ENCODE results near the gene NCAM2.

DNA sequence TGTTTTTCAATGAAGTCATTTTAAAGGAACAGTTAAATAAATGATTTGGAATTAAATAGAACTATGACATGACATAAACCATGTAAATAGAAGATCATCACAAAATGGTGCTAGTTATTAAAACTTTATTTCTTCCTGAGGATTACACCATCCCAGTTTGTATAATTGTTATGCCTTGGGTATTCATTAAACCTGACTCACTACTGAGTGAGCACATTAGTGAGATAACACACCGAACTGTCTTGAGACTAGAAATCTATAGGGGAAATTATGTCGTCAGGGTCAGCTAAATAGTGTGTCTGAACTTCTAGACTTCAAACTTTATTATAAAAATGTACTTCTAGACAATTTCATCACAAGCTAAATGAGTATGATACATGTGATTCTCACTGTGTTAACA, 189.4 kb downstream of the NCAM2 start:
- TF ChIP-seq, protein P1, sequence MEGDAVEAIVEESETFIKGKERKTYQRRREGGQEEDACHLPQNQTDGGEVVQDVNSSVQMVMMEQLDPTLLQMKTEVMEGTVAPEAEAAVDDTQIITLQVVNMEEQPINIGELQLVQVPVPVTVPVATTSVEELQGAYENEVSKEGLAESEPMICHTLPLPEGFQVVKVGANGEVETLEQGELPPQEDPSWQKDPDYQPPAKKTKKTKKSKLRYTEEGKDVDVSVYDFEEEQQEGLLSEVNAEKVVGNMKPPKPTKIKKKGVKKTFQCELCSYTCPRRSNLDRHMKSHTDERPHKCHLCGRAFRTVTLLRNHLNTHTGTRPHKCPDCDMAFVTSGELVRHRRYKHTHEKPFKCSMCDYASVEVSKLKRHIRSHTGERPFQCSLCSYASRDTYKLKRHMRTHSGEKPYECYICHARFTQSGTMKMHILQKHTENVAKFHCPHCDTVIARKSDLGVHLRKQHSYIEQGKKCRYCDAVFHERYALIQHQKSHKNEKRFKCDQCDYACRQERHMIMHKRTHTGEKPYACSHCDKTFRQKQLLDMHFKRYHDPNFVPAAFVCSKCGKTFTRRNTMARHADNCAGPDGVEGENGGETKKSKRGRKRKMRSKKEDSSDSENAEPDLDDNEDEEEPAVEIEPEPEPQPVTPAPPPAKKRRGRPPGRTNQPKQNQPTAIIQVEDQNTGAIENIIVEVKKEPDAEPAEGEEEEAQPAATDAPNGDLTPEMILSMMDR (IDR thresholded peaks at IDR 0.05 in 2 of 3, conservative IDR thresholded peaks at IDR 0.05 in 1 of 3; ENCODE audit: borderline replicate concordance in 1 of 3, insufficient read depth in 1 of 3, low read depth in 2 of 3, low read length in 2 of 3) = no peak
- no peak for TF ChIP-seq FOSL1 (IDR thresholded peaks at IDR 0.05; ENCODE audit: low read depth)
- no peak for TF ChIP-seq ELF1 (IDR thresholded peaks at IDR 0.05; ENCODE audit: borderline replicate concordance, low read depth)
- no peak for TF ChIP-seq EZH2 (IDR thresholded peaks at IDR 0.05)
- no peak for TF ChIP-seq RAD21 (IDR thresholded peaks at IDR 0.05; ENCODE audit: low read depth)
- TF ChIP-seq POLR2AphosphoS5 (IDR thresholded peaks at IDR 0.05; ENCODE audit: low read depth, low read length) = no peak
- no peak for TF ChIP-seq POLR2A (IDR thresholded peaks at IDR 0.05; ENCODE audit: borderline replicate concordance, extremely low read depth, insufficient read depth, insufficient read length)
- TF ChIP-seq, protein P2, sequence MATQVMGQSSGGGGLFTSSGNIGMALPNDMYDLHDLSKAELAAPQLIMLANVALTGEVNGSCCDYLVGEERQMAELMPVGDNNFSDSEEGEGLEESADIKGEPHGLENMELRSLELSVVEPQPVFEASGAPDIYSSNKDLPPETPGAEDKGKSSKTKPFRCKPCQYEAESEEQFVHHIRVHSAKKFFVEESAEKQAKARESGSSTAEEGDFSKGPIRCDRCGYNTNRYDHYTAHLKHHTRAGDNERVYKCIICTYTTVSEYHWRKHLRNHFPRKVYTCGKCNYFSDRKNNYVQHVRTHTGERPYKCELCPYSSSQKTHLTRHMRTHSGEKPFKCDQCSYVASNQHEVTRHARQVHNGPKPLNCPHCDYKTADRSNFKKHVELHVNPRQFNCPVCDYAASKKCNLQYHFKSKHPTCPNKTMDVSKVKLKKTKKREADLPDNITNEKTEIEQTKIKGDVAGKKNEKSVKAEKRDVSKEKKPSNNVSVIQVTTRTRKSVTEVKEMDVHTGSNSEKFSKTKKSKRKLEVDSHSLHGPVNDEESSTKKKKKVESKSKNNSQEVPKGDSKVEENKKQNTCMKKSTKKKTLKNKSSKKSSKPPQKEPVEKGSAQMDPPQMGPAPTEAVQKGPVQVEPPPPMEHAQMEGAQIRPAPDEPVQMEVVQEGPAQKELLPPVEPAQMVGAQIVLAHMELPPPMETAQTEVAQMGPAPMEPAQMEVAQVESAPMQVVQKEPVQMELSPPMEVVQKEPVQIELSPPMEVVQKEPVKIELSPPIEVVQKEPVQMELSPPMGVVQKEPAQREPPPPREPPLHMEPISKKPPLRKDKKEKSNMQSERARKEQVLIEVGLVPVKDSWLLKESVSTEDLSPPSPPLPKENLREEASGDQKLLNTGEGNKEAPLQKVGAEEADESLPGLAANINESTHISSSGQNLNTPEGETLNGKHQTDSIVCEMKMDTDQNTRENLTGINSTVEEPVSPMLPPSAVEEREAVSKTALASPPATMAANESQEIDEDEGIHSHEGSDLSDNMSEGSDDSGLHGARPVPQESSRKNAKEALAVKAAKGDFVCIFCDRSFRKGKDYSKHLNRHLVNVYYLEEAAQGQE (IDR thresholded peaks at IDR 0.05; ENCODE audit: low read depth) = no peak
- no peak for TF ChIP-seq YY1 (IDR thresholded peaks at IDR 0.05; ENCODE audit: extremely low read depth, insufficient replicate concordance, low read depth, low read length)
- TF ChIP-seq SIN3A (IDR thresholded peaks at IDR 0.05; ENCODE audit: low read depth) = no peak
- TF ChIP-seq EGR1 (IDR thresholded peaks at IDR 0.05; ENCODE audit: low read depth) = no peak
- no peak for TF ChIP-seq ZNF274 (IDR thresholded peaks at IDR 0.05; ENCODE audit: low read depth, low read length)
- no peak for TF ChIP-seq ZFX (IDR thresholded peaks at IDR 0.05)

All from HCT116 (cell line).